Left ventricle myocardium superior (tissue), 1 donor: Measurements from ENCODE around the gene CGAS. TPM values are rescaled to one million over a fixed set of nuclear protein-coding genes. Genes with fewer than 3 reads are reported as not detected.
"Not testable (repeated sequence)": the region's sequence is repeated elsewhere in the genome, so short reads cannot be mapped to it uniquely, and the experiment has no call there.

Experiments
- ATAC-seq: fragments of 200-7000 bp; cut with Tn5 transposase; one replicate; pipeline ENCODE4 v1.9.1; 2020; ENCODE audit warnings: mild to moderate bottlenecking, moderate library complexity
- DNase-seq: peaks from one replicate; pipeline ENCODE4 v3.0.0-alpha.2; 2020
- intact Hi-C: fragments of 100-400 bp; cut with micrococcal nuclease; formaldehyde crosslinking; loops from one replicate; pipeline ENCODE4 v1.11.0; 2022
- total RNA-seq: library from RNA; stranded (reverse); fragmentation: NEBNext Ultra II Directional; extraction: Animal tissue kit (Norgen Biotek cat#: 25700); gene quantifications from one replicate; pipeline ENCODE4 v1.2.1, GENCODE V29; 2021
- donor health status: DM: no; HTN: yes; CAD: no; lungs with severe emphysema.

CGAS gene
- total RNA-seq, 1 donor from 2014 or later = 1.0 TPM

- DNase-seq (no peak), ATAC-seq (no peak)
- intact Hi-C loops = no loop called here
Observed at GRCh38 chr6:73409395-73409794, 42.7 kb downstream of the CGAS start.

GRCh38 chr6:73400656-73401055 lies 51.4 kb downstream of the CGAS start:
- ATAC-seq = no peak
- intact Hi-C loops = no loop called here
- DNase-seq = no peak

- ATAC-seq = no peak
- intact Hi-C loops = no loop called here
- DNase-seq = no peak
Observed at GRCh38 chr6:73395875-73396274, 56.2 kb downstream of the CGAS start.

DNA sequence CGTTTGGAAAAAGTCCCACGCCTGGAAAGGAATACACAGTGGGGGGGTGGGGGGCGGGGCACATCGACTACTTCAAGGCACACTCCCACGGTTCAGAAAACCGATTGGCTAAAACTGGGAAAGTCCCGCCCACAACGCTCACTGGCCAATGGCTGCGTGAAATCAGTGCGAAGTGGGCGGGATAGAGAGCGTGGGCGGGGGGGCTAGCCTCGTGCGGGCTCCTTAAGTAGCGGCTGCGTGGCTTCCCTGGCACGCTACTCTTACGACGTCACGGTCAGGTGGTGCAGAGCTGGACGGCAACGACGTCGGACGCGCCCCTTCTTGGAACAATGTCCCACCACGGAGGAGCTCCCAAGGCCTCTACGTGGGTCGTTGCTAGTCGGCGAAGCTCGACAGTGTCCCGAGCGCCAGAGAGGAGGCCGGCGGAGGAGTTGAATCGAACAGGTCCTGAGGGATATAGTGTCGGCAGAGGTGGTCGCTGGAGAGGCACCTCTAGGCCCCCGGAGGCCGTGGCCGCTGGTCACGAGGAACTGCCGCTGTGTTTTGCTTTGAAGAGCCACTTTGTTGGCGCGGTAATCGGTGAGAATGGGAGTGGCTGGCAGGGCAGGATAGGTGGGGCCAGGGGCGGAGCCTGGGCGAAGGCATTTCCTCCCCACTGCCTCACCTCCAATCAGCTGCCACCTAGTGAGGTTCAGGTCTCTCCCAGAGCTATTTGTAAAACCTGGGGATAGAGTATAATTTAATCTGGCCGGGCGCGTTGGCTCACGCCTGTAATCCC lies 57.3 kb downstream of the CGAS start, which contains the start of gene DDX43:
DDX43 (plus strand) TSS at position 252 of the 778 bp plus-strand sequence; CDS start at position 330, 78 bp downstream.
- intact Hi-C loops = no loop called here
- peak; percentile 79 for DNase-seq
- peak; percentile 90 for ATAC-seq

- intact Hi-C loops = no loop called here
- ATAC-seq = no peak
- DNase-seq = no peak
Observed at GRCh38 chr6:73393278-73393677, 58.8 kb downstream of the CGAS start.

GRCh38 chr6:73392188-73392587 lies 59.9 kb downstream of the CGAS start:
- ATAC-seq, intact Hi-C loops, DNase-seq: not testable (repeated sequence)

- no peak for DNase-seq
- intact Hi-C loops = no loop called here
- ATAC-seq = no peak
Observed at GRCh38 chr6:73391675-73392074, 60.4 kb downstream of the CGAS start.

GRCh38 chr6:73389854-73390253 lies 62.2 kb downstream of the CGAS start:
- DNase-seq (no peak), ATAC-seq (no peak)
- intact Hi-C loops = no loop called here

DNA sequence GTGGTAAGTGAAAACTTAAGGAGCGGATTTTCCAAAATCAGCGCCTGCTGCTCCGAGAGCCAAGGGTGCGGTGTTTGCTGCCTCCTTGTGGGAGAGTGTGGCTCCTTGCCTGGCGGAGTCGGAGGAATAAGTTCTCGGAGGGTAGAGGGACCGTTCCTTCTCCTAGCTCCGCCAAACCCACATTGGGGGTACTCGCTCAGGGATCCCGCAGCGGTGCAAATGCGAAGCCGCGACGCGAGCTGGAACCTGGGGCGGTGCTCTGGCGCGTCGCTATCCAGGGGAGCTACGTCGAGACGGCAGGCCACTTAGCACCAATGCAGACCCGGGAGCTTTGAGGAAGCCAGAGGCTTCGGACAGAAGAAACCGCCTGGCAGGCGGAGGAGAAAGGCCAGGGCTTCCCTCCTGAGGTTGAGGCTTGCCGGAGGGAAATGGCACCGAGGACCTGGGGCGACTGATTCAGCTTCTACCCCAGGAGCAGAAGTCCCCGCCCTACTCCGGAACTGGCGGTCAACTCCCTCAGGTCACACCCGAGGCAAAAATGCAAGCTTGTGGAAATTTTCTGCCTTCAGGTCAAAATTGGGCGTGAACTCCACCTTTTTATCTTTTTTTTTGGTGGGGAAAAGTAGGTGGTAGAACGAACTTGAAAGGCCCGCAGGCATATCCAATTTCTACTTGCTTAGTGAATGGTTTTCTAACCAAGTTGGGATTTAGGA lies 63.1 kb downstream of the CGAS start:
- peak; percentile 47 for DNase-seq

DNA sequence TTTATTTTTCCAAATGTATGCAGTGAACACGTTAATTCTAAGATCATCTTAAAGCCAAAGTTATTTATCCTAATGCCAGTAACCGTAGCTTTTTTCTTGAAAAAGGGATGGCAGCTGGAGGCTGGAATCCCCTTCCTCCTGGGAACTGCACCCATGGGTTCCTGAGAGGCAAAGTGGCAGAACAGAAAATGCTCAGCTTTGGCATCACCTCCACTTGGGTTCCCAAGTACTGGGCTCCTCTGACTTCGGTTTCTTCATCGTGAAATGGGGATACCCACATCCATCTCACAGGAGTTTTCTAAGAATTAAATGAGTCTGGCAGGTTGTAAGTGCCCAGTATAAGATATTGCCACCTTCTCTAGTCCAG lies 63.7 kb downstream of the CGAS start:
- no peak for ATAC-seq
- intact Hi-C loops = no loop called here
- no peak for DNase-seq

More for the DNA sequence above, 63.1 kb downstream of the CGAS start:
- intact Hi-C loops = no loop called here
- ATAC-seq = peak; percentile 74

- intact Hi-C loops = no loop called here
- ATAC-seq (no peak), DNase-seq (no peak)
Observed at GRCh38 chr6:73382462-73383113, 69.5 kb downstream of the CGAS start.

GRCh38 chr6:73381531-73381930 lies 70.6 kb downstream of the CGAS start:
- intact Hi-C loops, ATAC-seq, DNase-seq: not testable (repeated sequence)

DNA sequence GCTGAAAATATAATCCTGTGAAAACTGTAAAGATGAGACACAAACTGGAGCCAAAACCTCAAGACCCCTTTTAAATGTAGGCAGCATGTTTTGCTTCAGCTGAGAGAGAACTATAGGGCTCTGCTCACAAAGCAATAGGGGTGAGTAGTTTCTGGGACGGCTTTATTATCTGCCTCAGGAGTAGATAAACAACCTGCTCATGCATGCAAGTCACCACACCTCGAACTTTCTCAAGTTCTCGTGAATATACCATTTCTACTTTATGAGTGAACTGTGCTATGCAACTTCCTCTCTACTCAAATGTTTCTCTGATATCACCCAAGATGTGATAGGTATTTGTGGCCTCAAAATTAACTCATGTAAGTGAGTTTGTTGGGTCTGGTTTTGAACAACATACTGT lies 74.9 kb downstream of the CGAS start:
- intact Hi-C loops = no loop called here
- DNase-seq (no peak), ATAC-seq (no peak)

- ATAC-seq = no peak
- no peak for DNase-seq
- intact Hi-C loops = no loop called here
Observed at GRCh38 chr6:73375216-73375615, 76.9 kb downstream of the CGAS start.

Other genes starting within 250 kb of the CGAS start
- not detected for gene KHDC1L, start 226.8 kb downstream of the CGAS start, total RNA-seq
- 0.79 TPM for gene KHDC1, start 189.1 kb downstream of the CGAS start, total RNA-seq
- not detected for gene DPPA5, start 98.0 kb downstream of the CGAS start, total RNA-seq
- gene KHDC3L, start 89.6 kb downstream of the CGAS start, total RNA-seq = not detected
- 0.45 TPM for gene OOEP, start 82.4 kb downstream of the CGAS start, total RNA-seq
- gene DDX43, start 57.5 kb downstream of the CGAS start, total RNA-seq = 0.52 TPM
- 28.9 TPM for gene MTO1, start 9.4 kb upstream of the CGAS start, total RNA-seq
- gene EEF1A1, start 68.7 kb upstream of the CGAS start, total RNA-seq = 1,360 TPM
- 4.9 TPM for gene SLC17A5, start 201.7 kb upstream of the CGAS start, total RNA-seq
- gene CD109, start 243.9 kb upstream of the CGAS start, total RNA-seq = 7.6 TPM